ENCODE measurements around the gene HBP1. TPM values are rescaled to one million over a fixed set of nuclear protein-coding genes. Genes with fewer than 3 reads are reported as not detected.
"Not testable (repeated sequence)": the region's sequence is repeated elsewhere in the genome, so short reads cannot be mapped to it uniquely, and the experiment has no call there.

The HBP1 gene
- total RNA-seq, 1 donor from 2014 or later, result 51.7 TPM

GRCh38 chr7:107151538-107151937 lies 17.3 kb upstream of the HBP1 start:
- DNase-seq (ENCODE audit: low read depth), result no peak
- no peaks in the 10 kb centered on the region for H3K36me3 ChIP-seq (ENCODE audit: control insufficient read depth, insufficient read depth, low read length)
- TF ChIP-seq CTCF (IDR thresholded peaks at IDR 0.05; ENCODE audit: insufficient read depth, low read length, poor library complexity, severe bottlenecking), result no peak
- H3K27me3 ChIP-seq (ENCODE audit: control insufficient read depth, insufficient read depth, low read length), result no peaks in the 10 kb centered on the region
- H3K4me3 ChIP-seq (ENCODE audit: low read depth, low read length), result no peak overlapping the region

GRCh38 chr7:107152011-107152410 lies 16.8 kb upstream of the HBP1 start:
- no peaks in the 10 kb centered on the region for H3K27me3 ChIP-seq (ENCODE audit: control insufficient read depth, insufficient read depth, low read length)
- no peaks in the 10 kb centered on the region for H3K36me3 ChIP-seq (ENCODE audit: control insufficient read depth, insufficient read depth, low read length)
- no peak overlapping the region for H3K4me3 ChIP-seq (ENCODE audit: low read depth, low read length)
- DNase-seq (ENCODE audit: low read depth), result no peak
- TF ChIP-seq CTCF (IDR thresholded peaks at IDR 0.05; ENCODE audit: insufficient read depth, low read length, poor library complexity, severe bottlenecking), result no peak

- no peak overlapping the region for H3K4me3 ChIP-seq (ENCODE audit: low read depth, low read length)
- no peak for TF ChIP-seq CTCF (IDR thresholded peaks at IDR 0.05; ENCODE audit: insufficient read depth, low read length, poor library complexity, severe bottlenecking)
- DNase-seq (ENCODE audit: low read depth), result no peak
- H3K36me3 ChIP-seq (ENCODE audit: control insufficient read depth, insufficient read depth, low read length), result no peaks in the 10 kb centered on the region
- no peaks in the 10 kb centered on the region for H3K27me3 ChIP-seq (ENCODE audit: control insufficient read depth, insufficient read depth, low read length)
Observed at GRCh38 chr7:107154826-107155225, 14.0 kb upstream of the HBP1 start.

GRCh38 chr7:107155726-107156125 lies 13.1 kb upstream of the HBP1 start:
- not testable (repeated sequence) for H3K36me3 ChIP-seq (ENCODE audit: control insufficient read depth, insufficient read depth, low read length); H3K4me3 ChIP-seq (ENCODE audit: low read depth, low read length); DNase-seq (ENCODE audit: low read depth); H3K27me3 ChIP-seq (ENCODE audit: control insufficient read depth, insufficient read depth, low read length)

- Histone ChIP-seq H3K36me3 (ENCODE audit: control insufficient read depth, insufficient read depth, low read length) (no peaks in the 10 kb centered on the region), H3K4me3 (ENCODE audit: low read depth, low read length) (no peak overlapping the region), H3K27me3 (ENCODE audit: control insufficient read depth, insufficient read depth, low read length) (no peaks in the 10 kb centered on the region)
- no peak for DNase-seq (ENCODE audit: low read depth)
- no peak for TF ChIP-seq CTCF (IDR thresholded peaks at IDR 0.05; ENCODE audit: insufficient read depth, low read length, poor library complexity, severe bottlenecking)
Observed at GRCh38 chr7:107157091-107157490, 11.7 kb upstream of the HBP1 start.

- TF ChIP-seq CTCF (IDR thresholded peaks at IDR 0.05; ENCODE audit: insufficient read depth, low read length, poor library complexity, severe bottlenecking), result no peak
- no peaks in the 10 kb centered on the region for H3K27me3 ChIP-seq (ENCODE audit: control insufficient read depth, insufficient read depth, low read length)
- H3K4me3 ChIP-seq (ENCODE audit: low read depth, low read length), result no peak overlapping the region
- no peak for DNase-seq (ENCODE audit: low read depth)
- no peaks in the 10 kb centered on the region for H3K36me3 ChIP-seq (ENCODE audit: control insufficient read depth, insufficient read depth, low read length)
Observed at GRCh38 chr7:107158028-107158427, 10.8 kb upstream of the HBP1 start.

Data from kidney epithelial cell (primary cell).